ENCODE results near the gene KCTD7.
"Not testable (repeated sequence)": the region's sequence is repeated elsewhere in the genome, so short reads cannot be mapped to it uniquely, and the experiment has no call there.

DNA sequence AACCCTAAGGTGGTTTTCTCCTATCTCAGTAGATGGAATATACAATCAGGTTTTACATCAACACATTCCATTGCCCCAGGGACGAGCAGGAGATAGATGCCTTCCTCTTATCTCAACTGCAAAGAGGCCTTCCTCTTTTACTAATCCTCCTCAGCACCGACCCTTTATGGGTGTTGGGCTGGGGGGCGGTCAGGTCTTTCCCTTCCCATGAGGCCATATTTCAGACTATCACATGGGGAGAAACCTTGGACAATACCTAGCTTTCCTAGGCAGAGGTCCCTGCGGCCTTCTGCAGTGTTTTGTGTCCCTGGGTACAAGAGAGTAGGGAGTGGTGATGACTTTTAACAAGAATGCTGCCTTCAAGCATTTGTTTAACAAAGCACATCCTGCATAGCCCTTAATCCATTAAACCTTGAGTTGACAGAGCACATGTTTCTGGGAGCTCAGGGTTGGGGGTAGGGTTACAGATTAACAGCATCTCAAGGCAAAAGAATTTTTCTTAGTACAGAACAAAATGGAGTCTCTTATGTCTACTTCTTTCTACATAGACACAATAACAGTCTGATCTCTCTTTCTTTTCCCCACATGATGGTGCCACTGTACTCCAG lies 9.2 kb upstream of the KCTD7 start:
- not testable (repeated sequence) for TF ChIP-seq REST (IDR thresholded peaks at IDR 0.05; ENCODE audit: insufficient read depth in 1 of 2, low read depth in 2 of 2, low read length in 1 of 2); CTCF (IDR thresholded peaks at IDR 0.05); TCF7L2 (IDR thresholded peaks at IDR 0.05; ENCODE audit: low read depth, low read length); POLR2AphosphoS5 (IDR thresholded peaks at IDR 0.05; ENCODE audit: low read depth, low read length); SIN3A (IDR thresholded peaks at IDR 0.05; ENCODE audit: borderline replicate concordance, insufficient read depth, low read depth, low read length)

Data from Panc1 (cell line).